COLO668 (cell line): ENCODE results near the gene CHRNB4.
A peak's percentile ranks its signal among the peaks of the same experiment; 100 is the strongest.

ENCODE experiments used
- DNase-seq: peaks from one replicate; lab custom pipeline; 2025; ENCODE audit not compliant: unreplicated experiment; lab: John Stamatoyannopoulos, UW

The CHRNB4 gene

GRCh38 chr15:78668987-78669386 lies 28.0 kb upstream of the CHRNB4 start:
- no peak for DNase-seq

- no peak for DNase-seq
Observed at GRCh38 chr15:78667578-78668236, 26.7 kb upstream of the CHRNB4 start.

GRCh38 chr15:78666010-78666409 lies 25.0 kb upstream of the CHRNB4 start:
- DNase-seq, result no peak

DNA sequence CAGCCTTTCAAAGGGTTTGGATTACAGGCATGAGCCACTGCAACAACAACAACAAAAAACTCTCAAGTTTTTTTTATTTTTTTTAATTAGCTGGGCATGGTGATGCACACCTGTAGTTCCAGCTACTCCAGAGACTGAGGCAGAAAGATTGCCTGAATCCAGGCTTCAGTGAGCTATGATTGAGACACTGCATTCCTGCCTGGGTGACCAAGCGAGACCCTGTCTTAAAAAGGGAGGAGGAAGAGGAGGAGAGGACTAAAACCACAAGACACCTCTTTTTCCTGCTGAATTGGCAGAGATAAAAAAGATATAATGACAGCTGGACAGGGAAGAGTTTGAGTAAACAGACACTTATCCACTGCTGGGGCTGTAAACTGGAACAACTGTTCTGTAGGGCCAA lies 22.7 kb upstream of the CHRNB4 start:
- DNase-seq, result no peak

DNA sequence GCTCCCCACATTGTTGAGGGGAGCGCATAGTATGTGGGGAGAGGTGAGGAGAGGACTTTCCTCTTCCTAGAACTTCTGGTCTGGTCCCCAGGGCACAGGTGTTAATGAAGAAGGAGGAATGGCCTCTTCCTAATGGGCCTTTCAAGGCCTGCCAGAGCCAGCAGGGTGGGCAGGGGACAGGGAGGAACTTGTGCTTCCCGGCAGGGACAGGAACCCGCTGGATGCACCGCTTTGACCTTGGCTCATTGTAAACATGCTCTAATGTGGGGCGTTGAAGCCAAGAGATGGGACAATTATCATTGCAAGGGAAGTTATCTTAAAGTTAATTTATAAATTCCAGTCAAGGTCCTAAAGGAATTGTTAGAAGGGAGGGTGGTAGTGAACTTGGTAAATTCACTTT lies 21.0 kb upstream of the CHRNB4 start:
- DNase-seq, result no peak

- no peak for DNase-seq
Observed at GRCh38 chr15:78661001-78661400, 20.0 kb upstream of the CHRNB4 start.

- no peak for DNase-seq
Observed at GRCh38 chr15:78660584-78660983, 19.6 kb upstream of the CHRNB4 start.

GRCh38 chr15:78658823-78659222 lies 17.8 kb upstream of the CHRNB4 start:
- DNase-seq, result no peak

DNA sequence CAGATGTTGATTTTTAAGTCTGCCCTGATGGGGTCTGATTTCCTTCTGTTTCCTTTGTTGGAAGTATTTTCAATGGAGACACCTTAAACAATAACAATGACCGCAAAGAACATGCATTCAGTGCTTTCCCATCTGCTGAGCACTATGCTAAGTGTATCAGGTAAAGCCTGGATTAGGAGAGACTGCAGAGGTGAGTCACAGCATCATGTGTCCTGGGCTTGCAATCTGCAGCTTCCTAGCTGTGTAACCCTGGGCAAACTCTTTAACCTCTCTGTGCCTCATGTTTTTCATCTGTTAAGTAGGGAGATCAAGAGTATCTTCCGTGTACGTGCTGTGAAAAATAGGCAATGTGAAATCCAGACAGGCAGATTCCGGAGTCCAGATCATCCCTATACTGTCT lies 13.3 kb upstream of the CHRNB4 start:
- DNase-seq, result no peak

GRCh38 chr15:78651930-78652615 lies 11.1 kb upstream of the CHRNB4 start:
- DNase-seq, result no peak

DNA sequence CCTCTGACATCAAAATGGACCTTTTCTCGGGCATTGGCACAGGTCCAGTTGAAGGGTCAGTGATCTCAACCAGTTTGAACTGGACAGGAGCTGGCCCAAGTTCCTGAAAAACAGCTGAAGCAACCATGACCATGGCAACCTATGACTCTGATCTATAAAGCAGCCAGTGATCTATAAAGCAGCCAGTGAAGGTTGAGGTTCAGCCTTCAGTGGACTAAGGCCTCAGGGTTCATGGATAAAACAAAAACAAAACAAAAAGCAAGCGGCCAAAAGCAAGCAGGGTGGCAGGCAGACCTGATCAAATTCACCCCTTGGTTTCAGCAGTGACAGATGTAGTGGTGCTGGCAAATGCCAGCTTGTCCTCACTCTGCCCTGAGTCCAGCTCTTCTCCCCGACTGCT lies 10.0 kb upstream of the CHRNB4 start:
- DNase-seq, result no peak

- DNase-seq, result no peak
Observed at GRCh38 chr15:78650022-78650421, 9.0 kb upstream of the CHRNB4 start.

GRCh38 chr15:78645009-78645408 lies 4.0 kb upstream of the CHRNB4 start:
- DNase-seq, result no peak

- no peak for DNase-seq
Observed at GRCh38 chr15:78642331-78642730, 1.3 kb upstream of the CHRNB4 start.

DNA sequence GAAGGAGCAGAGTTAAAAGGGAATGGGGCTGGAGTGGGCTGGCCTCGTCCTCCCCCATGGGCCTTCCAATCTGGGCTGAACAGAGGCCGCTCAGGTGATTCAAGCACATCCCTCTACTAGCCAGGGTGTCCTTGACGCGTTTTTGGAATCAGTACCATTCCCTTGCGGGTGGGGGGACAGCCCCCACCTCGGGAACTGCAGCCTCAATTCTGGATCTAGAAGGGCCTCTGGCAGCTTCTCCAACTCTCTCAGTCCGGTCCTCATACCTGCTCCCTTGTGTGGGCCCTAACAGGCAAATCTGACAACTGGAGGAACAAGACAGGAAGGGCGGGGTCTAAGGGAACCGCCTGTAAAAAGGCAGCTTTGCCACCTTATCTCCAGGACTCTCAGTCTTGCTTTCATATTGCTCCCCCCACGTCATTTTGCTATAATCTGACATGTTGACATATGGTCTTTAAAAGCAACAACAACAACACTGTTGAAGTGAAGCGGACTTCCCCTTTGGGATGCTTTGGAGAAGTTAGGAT lies 802 bp upstream of the CHRNB4 start:
- DNase-seq, result no peak

- DNase-seq, result no peak
Observed at GRCh38 chr15:78640527-78641101, 396 bp downstream of the CHRNB4 start.

DNA sequence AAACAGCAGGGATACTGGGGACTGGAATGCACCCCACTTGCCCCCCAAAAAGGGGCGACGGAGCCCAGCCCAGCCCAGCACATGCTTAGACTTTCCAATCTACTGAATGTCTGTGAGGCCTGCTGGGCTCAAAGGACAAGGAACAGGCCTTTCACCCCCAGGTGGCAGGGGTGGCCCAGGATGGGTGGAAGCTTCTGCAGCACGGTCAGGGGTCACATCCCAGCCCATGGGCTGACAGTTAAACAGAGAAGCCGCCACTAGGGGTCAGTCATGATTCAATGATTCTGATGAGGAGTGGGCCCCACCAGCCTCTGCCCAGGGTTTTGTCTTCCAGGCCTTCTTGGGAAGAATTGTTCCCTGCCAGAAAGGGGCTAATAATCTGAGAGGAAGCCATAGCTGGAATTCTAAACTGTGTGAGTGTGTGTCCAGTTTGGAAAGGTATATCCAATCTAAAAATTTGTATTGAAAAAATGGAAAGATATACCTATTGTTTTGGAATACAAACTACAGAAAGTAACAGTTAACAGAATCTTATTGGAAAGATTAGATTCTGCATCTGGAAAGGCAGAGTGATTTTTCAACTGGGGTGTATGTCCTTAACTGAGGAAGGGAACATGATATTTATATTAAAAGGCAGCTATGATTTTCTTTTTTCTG lies 2.2 kb downstream of the CHRNB4 start:
- peak; percentile 26 for DNase-seq

GRCh38 chr15:78637776-78638435 lies 3.1 kb downstream of the CHRNB4 start:
- DNase-seq, result no peak

DNA sequence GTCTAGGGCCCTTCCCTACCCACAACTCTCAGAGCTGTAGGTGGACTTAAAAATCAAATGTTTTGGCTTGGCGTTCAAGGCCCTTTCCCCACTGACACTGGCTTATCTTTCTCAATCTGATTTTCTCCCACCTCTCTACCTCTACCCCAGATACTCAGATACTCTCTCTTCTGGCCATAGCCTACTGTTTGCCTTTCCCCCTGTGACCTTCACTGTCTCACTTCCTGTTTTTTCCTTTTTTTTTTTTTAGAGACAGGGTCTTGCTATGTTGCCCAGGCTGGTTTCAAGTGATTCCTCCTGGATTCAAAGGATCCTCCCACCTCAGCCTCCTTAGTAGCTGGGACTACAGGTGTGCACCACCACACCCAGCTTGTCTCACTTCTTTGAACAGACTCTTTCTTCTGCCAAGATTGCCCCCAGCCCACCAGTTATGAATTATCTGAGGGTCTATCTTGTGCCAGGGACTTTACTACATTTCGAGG lies 4.6 kb downstream of the CHRNB4 start:
- no peak for DNase-seq

DNA sequence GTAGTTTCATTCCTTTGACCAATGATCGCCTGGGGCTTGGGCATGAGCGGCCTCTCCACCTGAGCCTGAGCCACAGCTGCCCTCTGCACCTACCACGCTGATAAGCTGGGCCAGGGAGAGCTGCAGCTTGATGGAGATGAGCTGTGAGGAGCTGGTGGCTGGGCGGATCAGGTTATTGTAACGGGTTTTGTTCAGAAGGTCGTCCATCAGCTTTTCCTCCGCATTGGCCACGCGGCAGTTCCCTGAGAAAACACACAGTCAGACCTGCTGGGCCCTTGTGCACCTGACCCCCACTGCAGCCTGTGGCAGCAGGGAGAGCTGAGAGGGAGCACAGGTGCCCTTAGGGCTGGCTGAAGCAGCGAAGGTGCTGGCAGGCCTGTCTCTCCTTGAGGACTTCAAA lies 5.7 kb downstream of the CHRNB4 start:
- DNase-seq, result no peak
